GM12875 (cell line): ENCODE measurements around the gene GRID2.

Experiments used
- H3K4me3 ChIP-seq: one replicate; pipeline ENCODE4 v1.5.1; 2011; ENCODE audit warnings: low read depth, low read length, control low read depth
- TF ChIP-seq, protein P1 (sequence below): IDR thresholded peaks from 2 replicates; pipeline ENCODE4 v1.5.1; 2011; ENCODE audit warnings: low read depth, mild to moderate bottlenecking, control low read depth, inconsistent platforms, low read length, moderate library complexity, borderline replicate concordance; ENCODE audit not compliant: insufficient read depth

The GRID2 gene

DNA sequence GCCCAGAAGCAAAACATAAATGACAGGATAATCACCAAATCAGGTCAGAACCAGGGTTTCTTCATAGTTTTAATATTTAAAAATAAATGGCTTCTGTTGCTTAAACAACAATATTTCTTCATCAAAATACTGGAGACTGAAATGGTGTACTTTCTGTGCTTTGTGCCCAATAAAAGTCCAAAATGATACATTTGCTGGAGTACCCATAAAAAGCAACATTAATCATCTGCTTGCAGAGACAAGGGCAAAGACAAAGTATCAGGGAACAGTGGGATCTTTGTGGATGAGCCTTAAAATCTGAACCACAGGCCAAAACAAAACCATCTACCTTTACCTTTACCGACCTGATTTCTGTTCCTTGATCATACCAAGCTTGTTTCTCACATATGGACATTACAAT, 840.9 kb downstream of the GRID2 start:
- TF ChIP-seq, protein P1, sequence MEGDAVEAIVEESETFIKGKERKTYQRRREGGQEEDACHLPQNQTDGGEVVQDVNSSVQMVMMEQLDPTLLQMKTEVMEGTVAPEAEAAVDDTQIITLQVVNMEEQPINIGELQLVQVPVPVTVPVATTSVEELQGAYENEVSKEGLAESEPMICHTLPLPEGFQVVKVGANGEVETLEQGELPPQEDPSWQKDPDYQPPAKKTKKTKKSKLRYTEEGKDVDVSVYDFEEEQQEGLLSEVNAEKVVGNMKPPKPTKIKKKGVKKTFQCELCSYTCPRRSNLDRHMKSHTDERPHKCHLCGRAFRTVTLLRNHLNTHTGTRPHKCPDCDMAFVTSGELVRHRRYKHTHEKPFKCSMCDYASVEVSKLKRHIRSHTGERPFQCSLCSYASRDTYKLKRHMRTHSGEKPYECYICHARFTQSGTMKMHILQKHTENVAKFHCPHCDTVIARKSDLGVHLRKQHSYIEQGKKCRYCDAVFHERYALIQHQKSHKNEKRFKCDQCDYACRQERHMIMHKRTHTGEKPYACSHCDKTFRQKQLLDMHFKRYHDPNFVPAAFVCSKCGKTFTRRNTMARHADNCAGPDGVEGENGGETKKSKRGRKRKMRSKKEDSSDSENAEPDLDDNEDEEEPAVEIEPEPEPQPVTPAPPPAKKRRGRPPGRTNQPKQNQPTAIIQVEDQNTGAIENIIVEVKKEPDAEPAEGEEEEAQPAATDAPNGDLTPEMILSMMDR, result no peak
- no peak overlapping the region for H3K4me3 ChIP-seq

DNA sequence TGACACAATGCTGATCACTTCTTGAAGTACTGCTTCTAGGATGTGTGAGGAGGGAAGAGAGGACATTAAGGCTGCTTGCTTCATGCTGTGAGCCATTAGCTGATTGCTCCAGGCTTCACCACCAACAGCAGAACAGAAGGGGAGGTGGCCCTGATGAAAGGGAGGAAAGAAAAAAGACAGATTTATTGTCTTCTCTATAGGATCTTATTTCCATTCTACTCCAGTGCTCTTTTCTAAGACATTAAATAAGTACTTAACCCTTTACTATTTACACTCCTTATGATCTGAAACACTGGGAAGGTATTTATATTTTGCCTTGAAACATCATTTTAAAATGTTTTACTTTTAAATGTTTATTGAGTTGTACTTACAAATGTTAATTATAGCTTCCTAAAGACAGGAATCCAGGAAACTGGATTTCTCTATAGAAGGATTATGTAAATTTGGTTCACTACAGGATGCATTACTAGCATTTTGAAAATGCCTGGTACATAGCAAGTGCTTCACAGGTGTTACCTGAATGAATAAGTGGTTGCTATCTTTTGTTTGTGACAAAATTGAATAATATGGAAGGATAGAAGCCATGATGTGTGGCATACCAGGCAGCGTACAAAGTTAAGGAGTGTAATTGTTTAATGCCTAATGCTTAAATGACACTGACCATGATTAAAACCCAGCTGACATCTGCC, 843.9 kb downstream of the GRID2 start:
- H3K4me3 ChIP-seq, result no peak overlapping the region
- TF ChIP-seq, protein P1, result no peak

DNA sequence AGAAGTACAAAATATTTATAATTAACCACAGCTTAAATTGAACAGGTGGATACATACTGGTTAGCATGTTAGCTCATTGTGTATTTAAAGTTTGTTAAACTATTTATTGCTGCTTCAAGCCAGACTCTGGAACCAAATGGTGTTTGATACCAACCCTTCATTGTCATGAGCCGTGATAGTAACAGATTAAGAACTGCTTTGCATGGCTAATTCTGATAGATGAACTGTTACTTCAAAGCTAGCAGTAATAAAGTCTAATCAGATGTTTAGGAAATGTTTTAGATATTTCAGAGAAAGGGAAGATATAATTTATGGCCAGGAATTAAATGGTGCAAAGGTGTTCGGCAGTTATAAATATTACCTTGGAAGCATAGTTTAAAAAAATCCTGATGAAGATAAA, 848.7 kb downstream of the GRID2 start:
- TF ChIP-seq, protein P1, result no peak
- H3K4me3 ChIP-seq, result no peak overlapping the region

DNA sequence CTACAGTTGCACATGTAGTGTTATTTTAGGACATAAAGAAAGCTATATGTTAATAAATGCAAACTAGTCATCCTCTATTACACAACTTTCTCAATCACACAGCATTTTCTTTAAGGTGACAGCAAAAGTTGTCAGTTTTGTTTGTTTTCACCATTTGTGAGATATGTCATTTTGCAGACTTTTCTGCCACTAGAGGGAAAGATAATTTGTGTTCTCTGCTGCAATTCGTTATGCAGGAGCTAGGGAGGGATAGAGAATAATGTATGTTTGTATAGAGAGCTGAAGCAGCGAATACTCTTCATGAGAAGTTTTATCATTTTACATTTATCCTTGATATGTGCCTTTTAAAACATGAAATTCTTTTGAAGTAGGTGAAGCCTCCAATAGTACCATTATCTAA, 854.2 kb downstream of the GRID2 start:
- TF ChIP-seq, protein P1, result no peak
- H3K4me3 ChIP-seq, result no peak overlapping the region

DNA sequence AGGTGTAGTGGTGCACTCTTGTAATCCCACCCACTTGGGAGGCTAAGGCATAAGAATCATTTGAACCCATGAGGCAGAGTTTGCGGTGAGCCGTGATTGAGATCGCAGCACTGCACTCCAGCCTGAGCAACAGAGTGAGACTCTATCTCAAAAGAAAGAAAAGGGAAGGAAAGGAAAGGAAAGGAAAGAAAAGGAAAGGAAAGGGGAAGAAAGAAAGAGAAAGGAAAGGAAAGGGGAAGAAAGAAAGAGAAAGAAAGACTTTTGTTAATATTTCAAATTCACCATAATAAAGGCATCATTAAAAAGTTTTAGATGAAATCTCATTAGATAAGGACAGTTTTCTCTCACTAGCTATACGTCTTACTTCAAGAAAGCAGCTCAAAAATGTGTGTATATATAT, 864.3 kb downstream of the GRID2 start:
- no peak overlapping the region for H3K4me3 ChIP-seq
- TF ChIP-seq, protein P1, result no peak

DNA sequence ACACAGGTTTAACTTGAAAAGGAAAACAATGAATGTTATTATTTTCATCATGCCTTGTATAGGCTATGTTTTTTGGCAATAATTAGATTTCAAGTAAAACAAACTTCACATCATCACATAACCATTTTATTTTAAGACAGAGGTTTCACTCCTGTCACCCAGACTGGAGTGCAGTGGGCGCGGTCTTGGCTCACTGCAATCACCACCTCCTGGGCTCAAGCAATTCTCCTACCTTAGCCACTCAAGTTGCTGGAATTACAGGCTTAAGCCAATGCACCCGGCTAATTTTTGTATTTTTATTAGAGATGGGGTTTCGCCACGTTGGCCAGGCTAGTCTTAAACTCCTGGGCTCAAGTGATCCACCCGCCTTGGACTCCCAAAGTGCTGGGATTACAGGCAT, 866.2 kb downstream of the GRID2 start:
- H3K4me3 ChIP-seq, result no peak overlapping the region
- TF ChIP-seq, protein P1, result no peak

DNA sequence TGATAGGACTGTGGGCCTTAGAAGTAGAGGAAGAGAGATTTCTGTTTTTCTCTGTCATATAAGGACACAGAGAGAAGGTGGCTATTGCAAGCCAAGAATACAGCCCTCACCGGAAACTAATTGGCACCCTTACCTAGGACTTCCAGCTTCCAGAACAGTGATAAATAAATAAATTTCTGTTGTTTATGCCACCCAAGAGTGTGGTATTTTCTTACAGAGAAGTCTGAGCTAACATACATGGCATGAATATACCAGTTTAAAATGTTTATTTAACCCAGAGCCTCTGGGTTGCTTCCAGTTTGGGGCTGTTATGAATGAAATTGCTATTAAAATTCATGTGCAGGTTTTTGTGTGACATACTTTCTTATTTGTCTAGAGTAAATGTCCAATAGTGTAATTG, 870.8 kb downstream of the GRID2 start:
- TF ChIP-seq, protein P1, result no peak
- no peak overlapping the region for H3K4me3 ChIP-seq
